ENCODE results near the gene ASB3. TPM values are rescaled to one million over a fixed set of nuclear protein-coding genes. Genes with fewer than 3 reads are reported as not detected.

Gene ASB3
- total and polyA plus RNA-seq, 4 donors, result 2.7 to 13.6 (median 8.7) TPM

DNA sequence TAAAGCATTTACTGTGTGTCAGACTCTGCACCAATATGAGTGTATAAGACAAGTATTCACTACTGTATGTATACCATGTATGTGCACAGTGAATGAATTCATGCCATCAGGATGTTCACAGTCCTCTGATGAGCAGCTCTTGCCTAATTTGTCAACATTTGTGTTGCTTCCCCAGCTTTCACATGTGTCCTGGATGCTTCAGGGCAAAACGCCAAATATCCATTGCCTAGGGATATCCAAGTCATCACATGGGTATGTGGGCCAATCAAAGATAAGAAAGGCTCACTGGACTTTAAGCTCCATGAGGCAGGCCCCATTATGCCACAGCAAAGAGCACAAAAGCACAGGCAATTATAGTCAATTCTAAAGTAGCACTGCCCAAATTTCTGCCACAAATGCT lies 153.3 kb downstream of the ASB3 start:
- Histone ChIP-seq H3K4me1 (ENCODE audit: control insufficient read depth in 4 of 4, insufficient read depth in 4 of 4, low read length in 3 of 4) (no peaks in the 10 kb centered on the region), H3K4me3 (ENCODE audit: low read depth in 1 of 3, low read length in 3 of 3) (no peak overlapping the region), H3K27ac (ENCODE audit: low read depth in 1 of 2, low read length in 2 of 2) (no peak overlapping the region), H3K27me3 (ENCODE audit: control insufficient read depth in 4 of 4, insufficient read depth in 4 of 4, low read length in 3 of 4) (no peaks in the 10 kb centered on the region), H3K9ac (ENCODE audit: low read depth in 1 of 2, low read length in 2 of 2) (no peak overlapping the region), H3K9me3 (ENCODE audit: control insufficient read depth in 4 of 4, low read length in 3 of 4) (peaks cover 0 to 2% (median 0%) of the 10 kb centered on the region in 4 donors), H3K36me3 (ENCODE audit: control insufficient read depth in 4 of 4, insufficient read depth in 3 of 4, low read depth in 1 of 4, low read length in 3 of 4) (no peaks in the 10 kb centered on the region)
- no peak for TF ChIP-seq MAX (IDR thresholded peaks at IDR 0.05)
- no peak for TF ChIP-seq ZBTB33 (IDR thresholded peaks at IDR 0.05)
- no peak for TF ChIP-seq GABPA (IDR thresholded peaks at IDR 0.05 in 1 of 2, conservative IDR thresholded peaks at IDR 0.05 in 1 of 2)
- no peak for TF ChIP-seq FOXA1 (IDR thresholded peaks at IDR 0.05)
- peak; percentile 22 to 32 for TF ChIP-seq HNF4A (conservative IDR thresholded peaks at IDR 0.05)
- TF ChIP-seq EGR1 (IDR thresholded peaks at IDR 0.05; ENCODE audit: low read depth in 2 of 2), result no peak
- TF ChIP-seq CTCF (IDR thresholded peaks at IDR 0.05; ENCODE audit: low read depth, low read length, missing input control), result no peak
- no peak for TF ChIP-seq TAF1 (conservative IDR thresholded peaks at IDR 0.05)
- peak; percentile 7 for TF ChIP-seq SP1 (IDR thresholded peaks at IDR 0.05)
- DNase-seq (ENCODE audit: low spot score), result no peak
- 49% methylated on average over 1 of the region's 1 CpG for WGBS

DNA sequence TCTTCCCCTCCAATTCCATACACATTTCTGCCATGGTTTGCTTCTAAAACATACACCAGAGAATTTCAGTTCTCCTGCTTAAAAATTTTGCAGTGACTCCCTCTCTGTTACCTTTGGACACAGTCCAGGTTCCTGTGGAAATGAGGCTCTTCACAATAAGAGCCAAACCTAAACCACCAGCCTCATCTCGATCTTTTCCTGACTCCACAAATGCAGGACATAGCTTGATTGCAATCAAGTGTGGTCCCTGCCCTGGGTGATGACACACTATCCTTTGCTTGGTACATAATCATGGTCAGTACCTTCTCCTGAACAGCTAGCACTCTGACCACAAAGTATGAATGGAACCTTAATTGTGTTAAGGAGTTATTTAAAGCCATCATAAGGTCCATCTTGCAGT lies 154.0 kb downstream of the ASB3 start:
- no peak overlapping the region for H3K4me3 ChIP-seq (ENCODE audit: low read depth in 1 of 3, low read length in 3 of 3)
- H3K9me3 ChIP-seq (ENCODE audit: control insufficient read depth in 4 of 4, low read length in 3 of 4), result peaks cover 0 to 2% (median 0%) of the 10 kb centered on the region in 4 donors
- H3K9ac ChIP-seq (ENCODE audit: low read depth in 1 of 2, low read length in 2 of 2), result no peak overlapping the region
- H3K27me3 ChIP-seq (ENCODE audit: control insufficient read depth in 4 of 4, insufficient read depth in 4 of 4, low read length in 3 of 4), result no peaks in the 10 kb centered on the region
- TF ChIP-seq ZBTB33 (IDR thresholded peaks at IDR 0.05), result no peak
- no peaks in the 10 kb centered on the region for H3K36me3 ChIP-seq (ENCODE audit: control insufficient read depth in 4 of 4, insufficient read depth in 3 of 4, low read depth in 1 of 4, low read length in 3 of 4)
- DNase-seq (ENCODE audit: low spot score), result no peak
- H3K27ac ChIP-seq (ENCODE audit: low read depth in 1 of 2, low read length in 2 of 2), result no peak overlapping the region
- no peaks in the 10 kb centered on the region for H3K4me1 ChIP-seq (ENCODE audit: control insufficient read depth in 4 of 4, insufficient read depth in 4 of 4, low read length in 3 of 4)
- 78% methylated on average over 1 of the region's 1 CpG for WGBS

DNA sequence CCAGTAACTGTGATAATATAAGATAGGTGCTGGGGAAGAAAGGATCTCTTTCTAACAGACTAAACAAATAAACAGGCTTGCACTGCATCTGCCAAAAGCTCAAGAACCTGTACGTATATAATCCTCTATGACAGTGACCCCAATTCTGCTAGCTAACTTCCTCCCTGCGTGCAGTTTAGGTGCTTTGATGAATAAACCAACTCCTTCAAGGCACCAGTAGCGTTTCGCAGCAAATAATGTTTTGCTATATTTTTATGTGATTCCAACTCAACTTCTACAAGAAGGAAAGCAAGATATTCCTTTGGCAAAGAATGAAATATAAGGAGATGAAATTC lies 154.7 kb downstream of the ASB3 start:
- WGBS, result 89% methylated on average over 4 of the region's 4 CpGs
- Histone ChIP-seq H3K9ac (ENCODE audit: low read depth in 1 of 2, low read length in 2 of 2) (no peak overlapping the region), H3K27me3 (ENCODE audit: control insufficient read depth in 4 of 4, insufficient read depth in 4 of 4, low read length in 3 of 4) (no peaks in the 10 kb centered on the region), H3K4me3 (ENCODE audit: low read depth in 1 of 3, low read length in 3 of 3) (no peak overlapping the region), H3K36me3 (ENCODE audit: control insufficient read depth in 4 of 4, insufficient read depth in 3 of 4, low read depth in 1 of 4, low read length in 3 of 4) (no peaks in the 10 kb centered on the region), H3K27ac (ENCODE audit: low read depth in 1 of 2, low read length in 2 of 2) (no peak overlapping the region), H3K4me1 (ENCODE audit: control insufficient read depth in 4 of 4, insufficient read depth in 4 of 4, low read length in 3 of 4) (no peaks in the 10 kb centered on the region), H3K9me3 (ENCODE audit: control insufficient read depth in 4 of 4, low read length in 3 of 4) (peaks cover 0 to 2% (median 0%) of the 10 kb centered on the region in 4 donors)
- no peak for DNase-seq (ENCODE audit: low spot score)
- TF ChIP-seq FOXA2 (IDR thresholded peaks at IDR 0.05) (no peak), CTCF (IDR thresholded peaks at IDR 0.05; ENCODE audit: low read depth, low read length, missing input control) (no peak), RXRA (IDR thresholded peaks at IDR 0.05) (no peak), SP1 (IDR thresholded peaks at IDR 0.05) (no peak), FOXA1 (IDR thresholded peaks at IDR 0.05) (no peak), NR2F2 (IDR thresholded peaks at IDR 0.05) (no peak), MAX (IDR thresholded peaks at IDR 0.05) (no peak), GABPA (IDR thresholded peaks at IDR 0.05 in 1 of 2, conservative IDR thresholded peaks at IDR 0.05 in 1 of 2) (no peak), HNF4G (IDR thresholded peaks at IDR 0.05) (no peak), YY1 (IDR thresholded peaks at IDR 0.05) (no peak), ZBTB33 (IDR thresholded peaks at IDR 0.05) (no peak), JUND (IDR thresholded peaks at IDR 0.05) (no peak), HNF4A (conservative IDR thresholded peaks at IDR 0.05) (no peak), RAD21 (IDR thresholded peaks at IDR 0.05) (no peak)
- TF ChIP-seq, protein P1, sequence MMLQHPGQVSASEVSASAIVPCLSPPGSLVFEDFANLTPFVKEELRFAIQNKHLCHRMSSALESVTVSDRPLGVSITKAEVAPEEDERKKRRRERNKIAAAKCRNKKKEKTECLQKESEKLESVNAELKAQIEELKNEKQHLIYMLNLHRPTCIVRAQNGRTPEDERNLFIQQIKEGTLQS (IDR thresholded peaks at IDR 0.05), result no peak
